ENCODE measurements around the gene HHAT. TPM values are rescaled to one million over a fixed set of nuclear protein-coding genes. Genes with fewer than 3 reads are reported as not detected.
A peak's percentile ranks its signal among the peaks of the same experiment; 100 is the strongest.
"Not testable (repeated sequence)": the region's sequence is repeated elsewhere in the genome, so short reads cannot be mapped to it uniquely, and the experiment has no call there.

The HHAT gene
- total and polyA plus RNA-seq, 7 donors = 0.11 to 0.64 (median 0.16) TPM

DNA sequence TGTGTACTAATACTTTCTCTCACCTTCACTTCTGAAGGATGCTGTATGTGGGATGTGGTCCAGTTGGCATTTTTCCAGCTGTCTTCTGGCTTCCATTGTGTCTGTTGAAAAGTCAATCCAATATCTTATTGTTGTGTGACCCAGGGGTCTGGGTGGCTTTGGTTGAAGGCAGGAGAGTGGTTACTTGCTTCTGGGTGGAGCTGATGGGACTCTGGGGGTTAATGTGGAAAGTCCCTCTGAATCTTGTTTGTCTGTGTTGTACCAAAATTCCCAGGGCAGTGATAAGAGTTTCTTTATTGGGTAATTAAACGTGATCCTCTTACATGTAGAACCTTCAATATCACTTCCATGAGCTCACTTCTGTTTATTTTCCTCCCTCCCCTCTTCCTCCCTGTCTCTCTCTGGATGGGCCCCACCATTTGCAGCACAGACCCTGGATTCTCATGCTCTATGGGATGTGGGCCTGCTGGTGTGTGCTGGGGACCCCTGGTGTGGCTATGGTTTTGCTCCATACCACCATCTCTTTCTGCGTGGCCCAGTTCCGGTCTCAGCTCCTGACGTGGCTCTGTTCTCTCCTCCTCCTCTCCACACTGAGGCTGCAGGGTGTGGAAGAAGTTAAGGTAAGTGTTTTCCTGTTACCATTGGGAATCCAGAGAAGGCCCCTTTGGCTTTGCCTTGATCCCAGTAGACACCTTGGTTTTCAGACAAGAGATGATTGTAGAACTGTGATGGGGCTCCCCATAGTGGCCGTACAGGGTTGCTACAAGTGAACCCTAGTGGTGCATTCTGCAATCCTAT is 71.5 kb downstream of the HHAT start:
- H3K4me1 ChIP-seq = no peaks in the 10 kb centered on the region
- TF ChIP-seq, protein P1, sequence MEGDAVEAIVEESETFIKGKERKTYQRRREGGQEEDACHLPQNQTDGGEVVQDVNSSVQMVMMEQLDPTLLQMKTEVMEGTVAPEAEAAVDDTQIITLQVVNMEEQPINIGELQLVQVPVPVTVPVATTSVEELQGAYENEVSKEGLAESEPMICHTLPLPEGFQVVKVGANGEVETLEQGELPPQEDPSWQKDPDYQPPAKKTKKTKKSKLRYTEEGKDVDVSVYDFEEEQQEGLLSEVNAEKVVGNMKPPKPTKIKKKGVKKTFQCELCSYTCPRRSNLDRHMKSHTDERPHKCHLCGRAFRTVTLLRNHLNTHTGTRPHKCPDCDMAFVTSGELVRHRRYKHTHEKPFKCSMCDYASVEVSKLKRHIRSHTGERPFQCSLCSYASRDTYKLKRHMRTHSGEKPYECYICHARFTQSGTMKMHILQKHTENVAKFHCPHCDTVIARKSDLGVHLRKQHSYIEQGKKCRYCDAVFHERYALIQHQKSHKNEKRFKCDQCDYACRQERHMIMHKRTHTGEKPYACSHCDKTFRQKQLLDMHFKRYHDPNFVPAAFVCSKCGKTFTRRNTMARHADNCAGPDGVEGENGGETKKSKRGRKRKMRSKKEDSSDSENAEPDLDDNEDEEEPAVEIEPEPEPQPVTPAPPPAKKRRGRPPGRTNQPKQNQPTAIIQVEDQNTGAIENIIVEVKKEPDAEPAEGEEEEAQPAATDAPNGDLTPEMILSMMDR (IDR thresholded peaks at IDR 0.05) = peak; percentile 56
- no peak overlapping the region for H3K4me3 ChIP-seq
- DNase-seq = peak in 1 of 2 donors; percentile 26
- WGBS, 3 donors = 68 to 76% (median 72%) methylated on average over 5 of the region's 5 CpGs
- H3K36me3 ChIP-seq (ENCODE audit: insufficient read depth in 1 of 2, low read depth in 1 of 2) = no peaks in the 10 kb centered on the region
- ATAC-seq = peak; percentile 57 to 71 (median 67)
- H3K27me3 ChIP-seq (ENCODE audit: insufficient read depth in 3 of 3, low read length in 2 of 3) = no peaks in the 10 kb centered on the region
- H3K27ac ChIP-seq = no peak overlapping the region
- no peaks in the 10 kb centered on the region for H3K9me3 ChIP-seq
- intact Hi-C loops (cut with DNase I) = loop anchor here in 1 of 2 donors (5.0 to 10.0 kb wide), 3 partner anchors 258 to 1115 kb away; no protein-coding TSS in a partner anchor

DNA sequence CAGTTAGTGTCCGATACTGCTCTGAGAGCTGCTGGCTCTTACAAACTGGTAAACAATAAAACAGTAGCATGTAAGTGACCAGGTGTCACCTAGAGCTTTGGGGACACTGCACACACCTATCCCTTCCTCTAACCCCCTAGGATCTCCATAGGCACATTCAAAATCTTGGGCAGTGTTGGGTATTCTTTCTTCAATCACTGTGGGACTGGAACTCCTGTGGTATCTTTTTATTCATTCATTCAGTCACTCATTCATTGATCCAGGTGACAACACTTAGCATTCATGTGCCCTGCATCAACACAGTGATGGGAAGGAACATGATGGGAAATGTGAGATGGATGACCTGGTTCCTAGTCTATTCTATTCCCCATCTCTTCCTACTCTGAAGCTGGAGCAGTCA is 73.9 kb downstream of the HHAT start:
- Histone ChIP-seq H3K36me3 (ENCODE audit: insufficient read depth in 1 of 2, low read depth in 1 of 2) (no peaks in the 10 kb centered on the region), H3K27me3 (ENCODE audit: insufficient read depth in 3 of 3, low read length in 2 of 3) (no peaks in the 10 kb centered on the region), H3K4me3 (no peak overlapping the region), H3K9me3 (no peaks in the 10 kb centered on the region), H3K27ac (no peak overlapping the region), H3K4me1 (no peaks in the 10 kb centered on the region)
- intact Hi-C loops (cut with DNase I) = loop anchor here in 1 of 2 donors (5.0 to 10.0 kb wide), 3 partner anchors 260 to 1112 kb away; no protein-coding TSS in a partner anchor
- TF ChIP-seq, protein P1 (IDR thresholded peaks at IDR 0.05) = no peak
- no peak for DNase-seq
- ATAC-seq = no peak
- WGBS, 3 donors = 93 to 100% (median 95%) methylated on average over 1 of the region's 1 CpG

DNA sequence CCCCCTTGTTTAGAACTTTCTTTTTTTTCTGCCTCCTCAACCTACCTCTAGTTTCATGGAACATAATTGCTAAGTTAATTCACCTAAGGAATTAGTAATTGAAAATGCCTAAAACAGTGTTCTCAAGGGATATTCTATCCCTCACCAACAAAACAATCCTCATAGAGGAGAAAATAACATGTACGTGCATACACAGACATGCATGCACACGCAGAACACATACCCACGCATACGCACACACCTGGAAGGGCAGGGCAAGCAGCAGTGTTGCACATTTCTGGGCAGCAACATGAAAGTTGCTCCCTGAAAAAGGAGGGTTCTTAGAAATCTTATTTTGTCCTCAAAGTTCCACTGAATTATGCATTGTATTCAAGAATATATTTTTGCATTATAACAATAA is 76.6 kb downstream of the HHAT start:
- WGBS, 3 donors = 93 to 100% (median 94%) methylated on average over 4 of the region's 4 CpGs
- Histone ChIP-seq H3K4me1 (no peaks in the 10 kb centered on the region), H3K9me3 (no peaks in the 10 kb centered on the region), H3K27ac (no peak overlapping the region), H3K36me3 (ENCODE audit: insufficient read depth in 1 of 2, low read depth in 1 of 2) (no peaks in the 10 kb centered on the region), H3K4me3 (no peak overlapping the region), H3K27me3 (ENCODE audit: insufficient read depth in 3 of 3, low read length in 2 of 3) (no peaks in the 10 kb centered on the region)
- DNase-seq (no peak), ATAC-seq (no peak)
- TF ChIP-seq, protein P1 (IDR thresholded peaks at IDR 0.05) = no peak
- intact Hi-C loops (cut with DNase I) = loop anchor here (5.0 to 10.0 kb wide), 3 partner anchors 727 to 1109 kb away; partner anchors contain the start of gene KCNH1 (in 1 of the 2)

DNA sequence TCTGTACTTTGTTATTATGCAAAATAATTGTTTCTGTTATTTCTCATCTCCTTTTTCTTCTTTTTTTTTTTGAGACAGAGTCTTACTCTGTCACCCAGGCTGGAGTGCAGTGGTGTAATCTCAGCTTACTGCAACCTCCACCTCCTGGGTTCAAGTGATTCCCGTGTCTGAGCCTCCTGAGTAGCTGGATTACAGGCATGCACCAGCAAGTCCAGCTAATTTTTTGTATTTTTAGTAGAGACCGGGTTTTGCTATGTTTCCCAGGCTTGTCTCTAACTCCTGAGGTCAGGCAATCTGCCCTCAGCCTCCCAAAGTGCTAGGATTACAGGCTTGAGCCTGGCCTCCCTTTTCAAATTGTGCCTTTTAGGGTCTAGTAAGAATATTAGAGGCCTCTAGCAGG is 77.6 kb downstream of the HHAT start:
- not testable (repeated sequence) for H3K27me3 ChIP-seq (ENCODE audit: insufficient read depth in 3 of 3, low read length in 2 of 3); H3K27ac ChIP-seq; H3K4me3 ChIP-seq; H3K9me3 ChIP-seq; DNase-seq; H3K36me3 ChIP-seq (ENCODE audit: insufficient read depth in 1 of 2, low read depth in 1 of 2); H3K4me1 ChIP-seq; ATAC-seq
- intact Hi-C loops (cut with DNase I) = loop anchor here (2.0 to 10.0 kb wide), 4 partner anchors 726 to 1108 kb away; partner anchors contain the start of gene KCNH1 (in 2 of the 2)
- WGBS, 3 donors = 60 to 92% (median 70%) methylated on average over 2 of the region's 2 CpGs

DNA sequence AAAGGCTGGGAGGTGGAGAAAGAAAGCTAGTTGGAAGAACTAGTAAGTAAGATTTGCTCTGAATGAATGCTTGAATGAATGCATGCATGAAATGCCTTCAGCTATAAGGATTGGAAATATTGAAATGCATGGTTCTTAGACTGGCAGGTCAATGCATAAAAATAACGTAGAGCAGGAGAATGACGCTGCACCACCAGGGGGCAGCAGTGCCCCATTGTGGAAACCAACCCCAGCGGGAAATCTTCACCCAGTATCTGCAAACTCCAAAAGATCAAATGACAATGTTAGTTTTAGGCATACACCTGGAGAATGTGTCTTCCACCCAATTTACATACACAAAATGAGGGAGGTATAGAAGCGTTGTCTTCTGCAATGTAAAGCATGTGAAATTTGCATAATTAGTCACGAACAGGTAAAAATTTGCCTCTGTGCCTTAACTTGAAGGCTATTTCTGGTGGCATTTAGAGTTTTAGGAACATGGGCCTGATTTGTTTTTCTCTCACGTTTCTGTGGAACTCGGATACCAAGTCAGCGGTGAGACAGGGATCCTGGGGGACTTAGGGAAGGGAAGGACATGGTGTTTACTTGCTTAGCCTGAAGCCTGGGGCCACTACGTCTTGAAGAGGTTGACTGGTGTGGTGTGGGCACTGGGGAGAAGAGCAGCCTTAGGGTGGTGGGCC is 78.6 kb downstream of the HHAT start:
- H3K27ac ChIP-seq = no peak overlapping the region
- no peak overlapping the region for H3K4me3 ChIP-seq
- 21 to 24% (median 23%) methylated on average over 9 of the region's 9 CpGs for WGBS, 3 donors
- no peaks in the 10 kb centered on the region for H3K4me1 ChIP-seq
- ATAC-seq (peak in 3 of 4 donors; percentile 46 to 64 (median 58)), DNase-seq (peak; percentile 60 to 74)
- H3K9me3 ChIP-seq = no peaks in the 10 kb centered on the region
- intact Hi-C loops (cut with DNase I) = loop anchor here (2.0 to 10.0 kb wide), 4 partner anchors 725 to 1107 kb away; partner anchors contain the start of gene KCNH1 (in 2 of the 2)
- TF ChIP-seq, protein P1 (IDR thresholded peaks at IDR 0.05) = peak; percentile 95
- H3K36me3 ChIP-seq (ENCODE audit: insufficient read depth in 1 of 2, low read depth in 1 of 2) = no peaks in the 10 kb centered on the region
- H3K27me3 ChIP-seq (ENCODE audit: insufficient read depth in 3 of 3, low read length in 2 of 3) = no peaks in the 10 kb centered on the region
